ENCODE data around the gene SLCO1B1. TPM values are rescaled to one million over a fixed set of nuclear protein-coding genes. Genes with fewer than 3 reads are reported as not detected.

Gene SLCO1B1
- total and polyA plus RNA-seq, 2 of the 8 experiments (the other 6 are each of a cell fraction or from before 2014, with no cell fraction given) = 0.13 TPM; not detected in 1

DNA sequence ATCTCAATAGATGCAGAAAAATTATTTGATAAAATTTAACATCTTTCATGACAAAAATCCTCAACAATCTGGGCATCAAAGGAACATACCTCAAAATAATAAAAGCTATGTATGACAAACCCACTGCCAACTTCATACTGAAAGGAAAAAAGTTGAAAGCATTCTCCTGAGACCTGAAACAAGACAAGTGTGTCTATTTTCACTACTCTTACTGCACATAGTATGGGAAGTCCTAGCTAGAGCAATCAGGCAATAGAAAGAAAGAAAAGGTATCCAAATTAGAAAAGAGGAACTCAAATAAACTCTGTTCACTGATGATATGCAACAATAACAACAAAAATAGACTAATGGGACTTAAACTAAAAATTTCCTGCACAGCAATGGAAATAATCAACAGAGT is 90.1 kb downstream of the SLCO1B1 start (continued):
- TF ChIP-seq GABPA (IDR thresholded peaks at IDR 0.05; ENCODE audit: borderline replicate concordance, insufficient read depth, low read length) = no peak
- no peak for TF ChIP-seq RXRA (IDR thresholded peaks at IDR 0.05; ENCODE audit: insufficient read depth, low read depth, low read length)
- no peak for TF ChIP-seq SRF (IDR thresholded peaks at IDR 0.05; ENCODE audit: low read depth, low read length)
- TF ChIP-seq, protein P1, sequence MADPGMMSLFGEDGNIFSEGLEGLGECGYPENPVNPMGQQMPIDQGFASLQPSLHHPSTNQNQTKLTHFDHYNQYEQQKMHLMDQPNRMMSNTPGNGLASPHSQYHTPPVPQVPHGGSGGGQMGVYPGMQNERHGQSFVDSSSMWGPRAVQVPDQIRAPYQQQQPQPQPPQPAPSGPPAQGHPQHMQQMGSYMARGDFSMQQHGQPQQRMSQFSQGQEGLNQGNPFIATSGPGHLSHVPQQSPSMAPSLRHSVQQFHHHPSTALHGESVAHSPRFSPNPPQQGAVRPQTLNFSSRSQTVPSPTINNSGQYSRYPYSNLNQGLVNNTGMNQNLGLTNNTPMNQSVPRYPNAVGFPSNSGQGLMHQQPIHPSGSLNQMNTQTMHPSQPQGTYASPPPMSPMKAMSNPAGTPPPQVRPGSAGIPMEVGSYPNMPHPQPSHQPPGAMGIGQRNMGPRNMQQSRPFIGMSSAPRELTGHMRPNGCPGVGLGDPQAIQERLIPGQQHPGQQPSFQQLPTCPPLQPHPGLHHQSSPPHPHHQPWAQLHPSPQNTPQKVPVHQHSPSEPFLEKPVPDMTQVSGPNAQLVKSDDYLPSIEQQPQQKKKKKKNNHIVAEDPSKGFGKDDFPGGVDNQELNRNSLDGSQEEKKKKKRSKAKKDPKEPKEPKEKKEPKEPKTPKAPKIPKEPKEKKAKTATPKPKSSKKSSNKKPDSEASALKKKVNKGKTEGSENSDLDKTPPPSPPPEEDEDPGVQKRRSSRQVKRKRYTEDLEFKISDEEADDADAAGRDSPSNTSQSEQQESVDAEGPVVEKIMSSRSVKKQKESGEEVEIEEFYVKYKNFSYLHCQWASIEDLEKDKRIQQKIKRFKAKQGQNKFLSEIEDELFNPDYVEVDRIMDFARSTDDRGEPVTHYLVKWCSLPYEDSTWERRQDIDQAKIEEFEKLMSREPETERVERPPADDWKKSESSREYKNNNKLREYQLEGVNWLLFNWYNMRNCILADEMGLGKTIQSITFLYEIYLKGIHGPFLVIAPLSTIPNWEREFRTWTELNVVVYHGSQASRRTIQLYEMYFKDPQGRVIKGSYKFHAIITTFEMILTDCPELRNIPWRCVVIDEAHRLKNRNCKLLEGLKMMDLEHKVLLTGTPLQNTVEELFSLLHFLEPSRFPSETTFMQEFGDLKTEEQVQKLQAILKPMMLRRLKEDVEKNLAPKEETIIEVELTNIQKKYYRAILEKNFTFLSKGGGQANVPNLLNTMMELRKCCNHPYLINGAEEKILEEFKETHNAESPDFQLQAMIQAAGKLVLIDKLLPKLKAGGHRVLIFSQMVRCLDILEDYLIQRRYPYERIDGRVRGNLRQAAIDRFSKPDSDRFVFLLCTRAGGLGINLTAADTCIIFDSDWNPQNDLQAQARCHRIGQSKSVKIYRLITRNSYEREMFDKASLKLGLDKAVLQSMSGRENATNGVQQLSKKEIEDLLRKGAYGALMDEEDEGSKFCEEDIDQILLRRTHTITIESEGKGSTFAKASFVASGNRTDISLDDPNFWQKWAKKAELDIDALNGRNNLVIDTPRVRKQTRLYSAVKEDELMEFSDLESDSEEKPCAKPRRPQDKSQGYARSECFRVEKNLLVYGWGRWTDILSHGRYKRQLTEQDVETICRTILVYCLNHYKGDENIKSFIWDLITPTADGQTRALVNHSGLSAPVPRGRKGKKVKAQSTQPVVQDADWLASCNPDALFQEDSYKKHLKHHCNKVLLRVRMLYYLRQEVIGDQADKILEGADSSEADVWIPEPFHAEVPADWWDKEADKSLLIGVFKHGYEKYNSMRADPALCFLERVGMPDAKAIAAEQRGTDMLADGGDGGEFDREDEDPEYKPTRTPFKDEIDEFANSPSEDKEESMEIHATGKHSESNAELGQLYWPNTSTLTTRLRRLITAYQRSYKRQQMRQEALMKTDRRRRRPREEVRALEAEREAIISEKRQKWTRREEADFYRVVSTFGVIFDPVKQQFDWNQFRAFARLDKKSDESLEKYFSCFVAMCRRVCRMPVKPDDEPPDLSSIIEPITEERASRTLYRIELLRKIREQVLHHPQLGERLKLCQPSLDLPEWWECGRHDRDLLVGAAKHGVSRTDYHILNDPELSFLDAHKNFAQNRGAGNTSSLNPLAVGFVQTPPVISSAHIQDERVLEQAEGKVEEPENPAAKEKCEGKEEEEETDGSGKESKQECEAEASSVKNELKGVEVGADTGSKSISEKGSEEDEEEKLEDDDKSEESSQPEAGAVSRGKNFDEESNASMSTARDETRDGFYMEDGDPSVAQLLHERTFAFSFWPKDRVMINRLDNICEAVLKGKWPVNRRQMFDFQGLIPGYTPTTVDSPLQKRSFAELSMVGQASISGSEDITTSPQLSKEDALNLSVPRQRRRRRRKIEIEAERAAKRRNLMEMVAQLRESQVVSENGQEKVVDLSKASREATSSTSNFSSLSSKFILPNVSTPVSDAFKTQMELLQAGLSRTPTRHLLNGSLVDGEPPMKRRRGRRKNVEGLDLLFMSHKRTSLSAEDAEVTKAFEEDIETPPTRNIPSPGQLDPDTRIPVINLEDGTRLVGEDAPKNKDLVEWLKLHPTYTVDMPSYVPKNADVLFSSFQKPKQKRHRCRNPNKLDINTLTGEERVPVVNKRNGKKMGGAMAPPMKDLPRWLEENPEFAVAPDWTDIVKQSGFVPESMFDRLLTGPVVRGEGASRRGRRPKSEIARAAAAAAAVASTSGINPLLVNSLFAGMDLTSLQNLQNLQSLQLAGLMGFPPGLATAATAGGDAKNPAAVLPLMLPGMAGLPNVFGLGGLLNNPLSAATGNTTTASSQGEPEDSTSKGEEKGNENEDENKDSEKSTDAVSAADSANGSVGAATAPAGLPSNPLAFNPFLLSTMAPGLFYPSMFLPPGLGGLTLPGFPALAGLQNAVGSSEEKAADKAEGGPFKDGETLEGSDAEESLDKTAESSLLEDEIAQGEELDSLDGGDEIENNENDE (IDR thresholded peaks at IDR 0.05; ENCODE audit: insufficient replicate concordance, low read length) = no peak
- no peak for TF ChIP-seq TAF1 (IDR thresholded peaks at IDR 0.05; ENCODE audit: low read depth, low read length)
- TF ChIP-seq SIRT6 (IDR thresholded peaks at IDR 0.05; ENCODE audit: low read length) = no peak

Measured in H1 (cell line).